Activated T-cell treated with anti-CD3 and anti-CD28 coated beads for 24 hours (primary cell): ENCODE measurements around the gene OR10A3.

Experiments
- DNase-seq: peaks from one replicate; pipeline ENCODE4 v3.0.0-alpha.2; 2020; ENCODE audit warnings: low read depth

Gene OR10A3

DNA sequence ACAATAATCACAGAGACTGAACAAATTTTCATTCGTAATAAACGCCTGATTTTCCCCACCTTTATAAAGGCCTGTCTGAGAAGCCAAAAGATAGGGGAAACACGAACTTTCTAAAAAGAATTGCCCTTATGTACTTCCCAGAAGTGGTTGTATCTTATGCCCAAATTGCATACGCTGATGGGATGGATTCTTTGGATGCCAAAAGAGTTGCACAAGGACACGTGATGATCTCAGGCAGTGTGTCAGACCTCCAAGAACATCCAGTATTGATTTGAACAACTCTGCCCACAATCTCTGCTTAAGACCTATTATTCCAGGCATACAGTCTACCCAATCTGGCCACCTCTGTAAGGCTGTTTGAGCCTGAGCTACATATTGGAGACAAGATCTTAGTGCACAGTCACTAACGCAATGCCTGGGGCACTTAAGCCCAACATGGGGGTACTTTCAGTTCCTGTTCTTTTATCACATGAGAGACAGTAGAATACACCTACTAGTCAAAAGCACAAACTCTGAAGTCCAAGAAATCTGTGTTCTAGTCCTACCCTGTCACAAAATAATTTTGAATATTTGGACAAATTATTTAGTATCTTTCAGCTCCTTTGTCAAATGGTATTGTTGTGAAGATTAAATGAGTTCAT, 49.3 kb downstream of the OR10A3 start:
- no peak for DNase-seq

DNA sequence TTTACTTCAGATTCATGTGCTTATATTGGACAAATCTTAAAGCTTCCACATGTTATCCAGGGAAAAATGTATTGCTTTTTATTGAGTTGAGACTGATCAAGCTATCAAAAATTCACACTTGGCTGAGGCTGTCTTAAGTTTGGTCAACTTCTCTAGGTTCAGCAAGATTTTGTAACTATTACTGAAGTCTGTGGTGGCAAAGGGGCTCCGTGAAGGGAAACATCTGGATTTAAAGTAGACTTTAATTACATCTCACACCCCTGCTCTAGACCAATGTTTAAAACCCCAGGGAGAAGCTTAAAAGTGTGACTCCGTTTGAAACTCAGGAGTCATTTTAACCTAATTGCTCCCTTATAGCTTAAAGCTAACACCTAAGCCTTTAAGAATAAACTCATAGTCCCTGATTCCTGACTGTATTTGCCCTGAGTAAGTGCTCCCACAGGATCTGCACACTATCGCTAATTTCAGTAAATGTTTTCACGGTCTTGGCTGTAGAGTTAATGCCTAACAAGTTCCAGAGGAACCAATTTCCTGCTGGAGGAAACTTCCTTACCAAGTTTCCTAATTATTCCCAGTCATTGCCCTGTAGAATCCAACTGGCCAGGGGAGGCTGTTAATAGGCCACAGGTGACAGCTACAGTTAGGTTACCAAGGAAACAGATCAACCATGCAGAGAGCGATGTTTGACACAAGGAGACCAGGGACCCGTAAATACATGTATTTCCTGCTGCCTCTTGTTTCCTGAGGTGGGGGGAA, 50.9 kb downstream of the OR10A3 start:
- DNase-seq, result no peak

DNA sequence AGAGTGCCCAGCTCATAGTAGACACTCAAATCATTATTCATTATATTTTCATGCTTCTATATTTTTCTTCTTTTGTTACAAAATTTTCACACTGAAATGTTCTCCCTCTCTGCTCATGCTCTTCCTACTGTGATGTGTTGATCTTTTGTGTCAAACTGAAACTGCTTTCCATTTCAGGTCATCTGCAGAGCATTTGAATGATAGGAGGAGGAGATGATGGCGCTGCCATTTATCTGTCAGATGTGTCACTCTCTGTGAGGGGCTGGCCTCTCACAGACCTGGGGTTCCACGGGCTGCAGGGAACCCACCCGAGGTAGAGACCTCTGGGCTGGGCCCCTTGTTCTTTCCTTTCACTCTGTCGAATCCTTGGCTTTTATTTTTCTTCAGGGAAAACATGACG, 51.5 kb downstream of the OR10A3 start:
- no peak for DNase-seq
